Loucy (cell line): ENCODE results near the gene TMEM38A.

Source experiments
- H2AFZ ChIP-seq: fragments of 200-600 bp; sonication (generic); 2 replicates; pipeline ENCODE4 v1.6.0; 2016; ENCODE audit warnings: antibody characterized with exemption, mild to moderate bottlenecking, low read length, moderate library complexity
- H3F3A ChIP-seq: fragments of 200-600 bp; 2 replicates; pipeline ENCODE4 v1.6.0; 2016; ENCODE audit warnings: antibody characterized with exemption, low read depth, mild to moderate bottlenecking
- H3K27me3 ChIP-seq: fragments of 200-600 bp; sonication (generic); 2 replicates; pipeline ENCODE4 v1.6.1; 2014; ENCODE audit warnings: low read length, mild to moderate bottlenecking; ENCODE audit not compliant: insufficient read depth, poor library complexity, severe bottlenecking
- H3K36me3 ChIP-seq: fragments of 200-600 bp; sonication (generic); 2 replicates; pipeline ENCODE4 v1.6.1; 2016; ENCODE audit warnings: low read length; ENCODE audit not compliant: insufficient read depth
- H3K4me1 ChIP-seq: fragments of 200-600 bp; sonication (generic); 2 replicates; pipeline ENCODE4 v1.5.1; 2014; ENCODE audit warnings: low read length, mild to moderate bottlenecking; ENCODE audit not compliant: insufficient read depth, poor library complexity, severe bottlenecking
- H3K4me2 ChIP-seq: fragments of 200-600 bp; sonication (generic); 2 replicates; pipeline ENCODE4 v1.6.0; 2014; ENCODE audit warnings: antibody characterized with exemption, low read length, low read depth, mild to moderate bottlenecking; ENCODE audit not compliant: poor library complexity, severe bottlenecking
- H3K4me3 ChIP-seq: fragments of 200-600 bp; sonication (generic); 2 replicates; pipeline ENCODE4 v1.5.1; 2014; ENCODE audit warnings: low read length, mild to moderate bottlenecking, mixed read lengths; ENCODE audit not compliant: poor library complexity, severe bottlenecking
- H3K79me2 ChIP-seq: fragments of 200-600 bp; sonication (generic); 2 replicates; pipeline ENCODE4 v1.6.1; 2014; ENCODE audit warnings: low read length; ENCODE audit not compliant: insufficient read depth
- H3K9ac ChIP-seq: fragments of 200-600 bp; sonication (generic); 2 replicates; pipeline ENCODE4 v1.6.0; 2014; ENCODE audit warnings: mild to moderate bottlenecking, low read depth, low read length, moderate library complexity; ENCODE audit not compliant: poor library complexity, severe bottlenecking
- H3K9me2 ChIP-seq: fragments of 200-600 bp; sonication (generic); replicated peaks from 2 replicates; pipeline ENCODE4 v1.6.1; 2016; ENCODE audit warnings: low read depth, low read length, mixed read lengths
- H3K9me3 ChIP-seq: fragments of 200-600 bp; sonication (generic); 2 replicates; pipeline ENCODE4 v1.6.1; 2014; ENCODE audit warnings: mild to moderate bottlenecking, antibody characterized with exemption, low read length, low read depth; ENCODE audit not compliant: insufficient read depth
- H4K20me1 ChIP-seq: fragments of 200-600 bp; sonication (generic); 2 replicates; pipeline ENCODE4 v1.6.0; 2014; ENCODE audit warnings: antibody characterized with exemption, low read length, mild to moderate bottlenecking; ENCODE audit not compliant: insufficient read depth, poor library complexity, severe bottlenecking
- EZH2phosphoT487 ChIP-seq: fragments of 200-600 bp; IDR thresholded peaks from 2 replicates; pipeline ENCODE4 v1.6.1; 2018; ENCODE audit warnings: antibody characterized with exemption, mild to moderate bottlenecking, moderate library complexity, borderline replicate concordance
- TF ChIP-seq, protein P1 (sequence below): fragments of 200-600 bp; sonication (generic); conservative IDR thresholded peaks from 2 replicates; pipeline ENCODE4 v1.5.1; 2014; ENCODE audit warnings: mild to moderate bottlenecking, antibody characterized with exemption, low read length

Gene TMEM38A

GRCh38 chr19:16737911-16738310 is 77.0 kb downstream of the TMEM38A start:
- Histone ChIP-seq H4K20me1 (no peaks in the 10 kb centered on the region), H3K9me2 (no peaks in the 10 kb centered on the region), H3K4me2 (no peak overlapping the region), H3K79me2 (no peaks in the 10 kb centered on the region), H3K9ac (no peak overlapping the region), H3K36me3 (no peaks in the 10 kb centered on the region), H3F3A (no peaks in the 10 kb centered on the region), H3K27me3 (no peaks in the 10 kb centered on the region), H3K9me3 (no peaks in the 10 kb centered on the region), H3K4me3 (no peak overlapping the region), H3K4me1 (no peaks in the 10 kb centered on the region), H2AFZ (no peak overlapping the region)
- TF ChIP-seq, protein P1, sequence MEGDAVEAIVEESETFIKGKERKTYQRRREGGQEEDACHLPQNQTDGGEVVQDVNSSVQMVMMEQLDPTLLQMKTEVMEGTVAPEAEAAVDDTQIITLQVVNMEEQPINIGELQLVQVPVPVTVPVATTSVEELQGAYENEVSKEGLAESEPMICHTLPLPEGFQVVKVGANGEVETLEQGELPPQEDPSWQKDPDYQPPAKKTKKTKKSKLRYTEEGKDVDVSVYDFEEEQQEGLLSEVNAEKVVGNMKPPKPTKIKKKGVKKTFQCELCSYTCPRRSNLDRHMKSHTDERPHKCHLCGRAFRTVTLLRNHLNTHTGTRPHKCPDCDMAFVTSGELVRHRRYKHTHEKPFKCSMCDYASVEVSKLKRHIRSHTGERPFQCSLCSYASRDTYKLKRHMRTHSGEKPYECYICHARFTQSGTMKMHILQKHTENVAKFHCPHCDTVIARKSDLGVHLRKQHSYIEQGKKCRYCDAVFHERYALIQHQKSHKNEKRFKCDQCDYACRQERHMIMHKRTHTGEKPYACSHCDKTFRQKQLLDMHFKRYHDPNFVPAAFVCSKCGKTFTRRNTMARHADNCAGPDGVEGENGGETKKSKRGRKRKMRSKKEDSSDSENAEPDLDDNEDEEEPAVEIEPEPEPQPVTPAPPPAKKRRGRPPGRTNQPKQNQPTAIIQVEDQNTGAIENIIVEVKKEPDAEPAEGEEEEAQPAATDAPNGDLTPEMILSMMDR, result no peak
- TF ChIP-seq EZH2phosphoT487, result no peak

DNA sequence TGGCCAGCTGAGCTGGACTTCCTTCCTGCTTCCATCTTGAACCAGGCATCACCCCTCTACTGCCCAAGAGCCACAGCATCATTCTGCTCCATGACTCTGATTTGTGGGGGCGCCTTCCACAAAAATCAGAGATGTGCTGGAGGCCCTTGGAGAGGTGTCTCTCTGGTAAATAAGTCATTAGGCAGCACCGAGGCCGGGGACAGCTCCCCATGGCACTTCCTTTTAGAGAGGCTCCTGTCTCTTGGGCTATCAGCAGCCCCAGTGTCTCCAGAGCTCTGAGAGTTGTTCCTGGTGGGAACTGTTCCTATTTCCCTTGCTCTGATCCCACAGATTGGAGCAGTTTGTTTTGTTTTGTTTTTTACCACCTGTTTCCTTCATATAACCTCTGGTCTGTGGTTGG is 78.6 kb downstream of the TMEM38A start:
- Histone ChIP-seq H3K4me2 (no peak overlapping the region), H3K4me3 (no peak overlapping the region), H4K20me1 (no peaks in the 10 kb centered on the region), H3K4me1 (no peaks in the 10 kb centered on the region), H3K36me3 (no peaks in the 10 kb centered on the region), H3K9ac (no peak overlapping the region), H3K27me3 (no peaks in the 10 kb centered on the region), H3F3A (no peaks in the 10 kb centered on the region), H2AFZ (no peak overlapping the region), H3K9me2 (no peaks in the 10 kb centered on the region), H3K79me2 (no peaks in the 10 kb centered on the region), H3K9me3 (no peaks in the 10 kb centered on the region)
- TF ChIP-seq EZH2phosphoT487, result no peak
- TF ChIP-seq, protein P1, result no peak
